A549 (cell line): ENCODE results near the gene RMND5B. TPM values are rescaled to one million over a fixed set of nuclear protein-coding genes. Genes with fewer than 3 reads are reported as not detected.
A peak's percentile ranks its signal among the peaks of the same experiment; 100 is the strongest.

Experiments
- ATAC-seq, 2 experiments: fragments of 200-7000 bp in 1 of 2; fragments of >200 bp in 1 of 2; cut with Nextera tagmentation in 1 of 2; cut with Tn5 transposase in 1 of 2; 3 replicates each; pipeline versions ENCODE4 v1.8.0 to v1.9.1; 2018 to 2020; ENCODE audit warnings: mild to moderate bottlenecking in 1 of 2, moderate library complexity in 1 of 2
- CTCF ChIA-PET: fragments of 300-600 bp; sonication (Branson Sonifier 250); formaldehyde crosslinking; extraction: SDS; loops from one replicate; lab custom pipeline; 2021; ENCODE audit warnings: antibody characterized with exemption, inconsistent platforms; lab: Yijun Ruan, JAX
- POLR2A ChIA-PET: fragments of 350-600 bp; formaldehyde crosslinking; extraction: SDS; loops from one replicate; lab custom pipeline; 2021; ENCODE audit warnings: antibody characterized with exemption, inconsistent platforms; lab: Yijun Ruan, JAX
- DNase-seq, 2 experiments: peaks; one replicate each; pipeline versions ENCODE4 v3.0.0 to v3.0.0-alpha.2; 2011 to 2016; ENCODE audit warnings: low read depth in 1 of 2, low spot score in 1 of 2
- FAIRE-seq: peaks from 2 replicates; lab custom pipeline; 2011; peaks lifted over from hg19 to GRCh38; lab: Jason Lieb, UNC
- H3K27ac ChIP-seq, 2 experiments: fragments of >200 bp; sonication (Bioruptor Twin); formaldehyde crosslinking; 3 replicates each; pipeline ENCODE4 v1.5.1; 2016 to 2017
- H3K4me1 ChIP-seq: fragments of >200 bp; sonication (Bioruptor Twin); formaldehyde crosslinking; 3 replicates; pipeline ENCODE4 v1.6.1; 2016
- H3K4me2 ChIP-seq: fragments of >200 bp; sonication (Bioruptor Twin); formaldehyde crosslinking; 3 replicates; pipeline ENCODE4 v1.6.1; 2016
- H3K4me3 ChIP-seq: fragments of >200 bp; sonication (Bioruptor Twin); formaldehyde crosslinking; 3 replicates; pipeline ENCODE4 v1.5.1; 2016
- H3K9me3 ChIP-seq: fragments of >200 bp; sonication (Bioruptor Twin); formaldehyde crosslinking; 3 replicates; pipeline ENCODE4 v1.6.1; 2016
- CBX2 ChIP-seq: fragments of 200-600 bp; sonication (generic); IDR thresholded peaks from 2 replicates; pipeline ENCODE4 v1.6.1; 2016; ENCODE audit warnings: low read depth, mild to moderate bottlenecking, borderline replicate concordance
- CEBPB ChIP-seq, 2 experiments: fragments of >200 bp in 1 of 2; sonication (Bioruptor Twin) in 1 of 2; formaldehyde crosslinking in 1 of 2; IDR thresholded peaks; 2 replicates each; pipeline ENCODE4 v1.6.1; 2012 to 2016
- CHD2 ChIP-seq: fragments of 150-350 bp; IDR thresholded peaks from 2 replicates; pipeline ENCODE4 v1.6.1; 2014; ENCODE audit warnings: low read length; ENCODE audit not compliant: partially characterized antibody
- CTCF ChIP-seq: fragments of >200 bp; sonication (Bioruptor Twin); formaldehyde crosslinking; IDR thresholded peaks from 3 replicates; pipeline ENCODE4 v1.5.1; 2016
- EHF ChIP-seq: fragments of 250-450 bp; sonication (Bioruptor Pico); IDR thresholded peaks from 2 replicates; pipeline ENCODE4 v1.5.0; 2020; ENCODE audit warnings: mild to moderate bottlenecking
- FOXS1 ChIP-seq: fragments of 250-450 bp; sonication (Bioruptor Pico); IDR thresholded peaks from 2 replicates; pipeline ENCODE4 v1.5.0; 2020; ENCODE audit warnings: mild to moderate bottlenecking, moderate library complexity
- GATA3 ChIP-seq: IDR thresholded peaks from 2 replicates; pipeline ENCODE4 v1.6.1; 2012; ENCODE audit warnings: borderline replicate concordance
- HMGXB4 ChIP-seq: fragments of 250-450 bp; sonication (Bioruptor Pico); IDR thresholded peaks from 2 replicates; pipeline ENCODE4 v1.5.0; 2021; ENCODE audit warnings: mild to moderate bottlenecking, moderate library complexity, borderline replicate concordance
- HOXA7 ChIP-seq: fragments of 250-450 bp; sonication (Bioruptor Pico); IDR thresholded peaks from 2 replicates; pipeline ENCODE4 v1.5.0; 2020; ENCODE audit warnings: mild to moderate bottlenecking, moderate library complexity
- HOXB5 ChIP-seq: fragments of 250-450 bp; sonication (Bioruptor Pico); IDR thresholded peaks from 2 replicates; pipeline ENCODE4 v1.5.0; 2020; ENCODE audit warnings: mild to moderate bottlenecking, moderate library complexity
- JUN ChIP-seq, 2 experiments: fragments of >200 bp; sonication (Bioruptor Twin); formaldehyde crosslinking; IDR thresholded peaks; 2 replicates in 1 of 2; 3 replicates in 1 of 2; pipeline ENCODE4 v1.6.1; 2016 to 2017
- MAFK ChIP-seq: fragments of 450-650 bp; IDR thresholded peaks from 2 replicates; pipeline ENCODE4 v1.6.1; 2014; ENCODE audit not compliant: partially characterized antibody
- NR3C1 ChIP-seq: fragments of >200 bp; sonication (Bioruptor Twin); formaldehyde crosslinking; IDR thresholded peaks from 3 replicates; pipeline ENCODE4 v1.6.1; 2017
- PHF8 ChIP-seq: fragments of 200-600 bp; sonication (generic); IDR thresholded peaks from 2 replicates; pipeline ENCODE4 v1.6.1; 2016; ENCODE audit warnings: low read depth, mild to moderate bottlenecking, antibody characterized with exemption, moderate library complexity, borderline replicate concordance
- RFX5 ChIP-seq: fragments of 450-650 bp; IDR thresholded peaks from 2 replicates; pipeline ENCODE4 v1.7.1; 2014; ENCODE audit warnings: antibody characterized with exemption, mild to moderate bottlenecking, moderate library complexity
- RNF2 ChIP-seq: fragments of 200-600 bp; sonication (generic); IDR thresholded peaks from 2 replicates; pipeline ENCODE4 v1.6.1; 2016; ENCODE audit warnings: low read depth, mild to moderate bottlenecking, antibody characterized with exemption, moderate library complexity, borderline replicate concordance
- TFCP2L1 ChIP-seq: fragments of 250-450 bp; sonication (Bioruptor Pico); IDR thresholded peaks from 2 replicates; pipeline ENCODE4 v1.5.0; 2021; ENCODE audit warnings: mild to moderate bottlenecking
- USF2 ChIP-seq: fragments of 450-650 bp; IDR thresholded peaks from 2 replicates; pipeline ENCODE4 v1.6.1; 2014; ENCODE audit warnings: antibody characterized with exemption
- WGBS: methylation state at CpG from one replicate; pipeline ENCODE4 v1.1.6; 2017; ENCODE audit errors: missing lambda C conversion rate; 5-methylcytosine and 5-hydroxymethylcytosine counted together
- polyA plus RNA-seq, 4 experiments: library from polyadenylated mRNA; depleted of rRNA in 3 of 4; stranded (reverse); fragments of >200 nt; fragmentation: RNase III in 1 of 4; extraction: RNeasy Plus Mini Kit Qiagen cat#74134 plus additional on column Dnase treatment in 1 of 4; gene quantifications; 2 replicates in 3 of 4; 3 replicates in 1 of 4; pipeline ENCODE4 v1.2.3, GENCODE V29; 2011 to 2017

Gene RMND5B
- polyA plus RNA-seq, 2 of the 4 experiments (the other 2 are of a cell fraction) = 20.2 to 30.3 TPM

DNA sequence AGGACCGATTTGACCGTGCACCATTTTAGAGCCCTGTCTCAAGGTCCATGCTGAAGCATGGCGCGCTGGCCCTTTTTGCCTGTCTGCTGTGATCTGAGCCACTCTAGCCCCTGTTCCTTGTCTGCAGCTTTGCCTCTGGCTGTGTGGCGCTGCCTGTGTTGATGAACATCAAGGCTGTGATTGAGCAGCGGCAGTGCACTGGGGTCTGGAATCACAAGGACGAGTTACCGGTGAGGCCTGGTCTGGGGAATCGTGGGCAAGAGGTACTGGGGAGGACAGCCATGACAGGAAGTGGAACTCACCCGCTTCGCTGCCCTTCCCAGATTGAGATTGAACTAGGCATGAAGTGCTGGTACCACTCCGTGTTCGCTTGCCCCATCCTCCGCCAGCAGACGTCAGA lies 16.6 kb downstream of the RMND5B start (continued):
- no peak for TF ChIP-seq PHF8
- TF ChIP-seq RFX5 = no peak
- no peak for TF ChIP-seq CEBPB (IDR thresholded peaks at IDR 0.05)
- no peak for TF ChIP-seq MAFK
- TF ChIP-seq USF2 = no peak

- no peaks in the 10 kb centered on the region for H3K9me3 ChIP-seq
- no peak overlapping the region for H3K4me3 ChIP-seq
- ATAC-seq (no peak), DNase-seq (no peak), FAIRE-seq (no peak)
- no peak overlapping the region for H3K4me2 ChIP-seq
- H3K27ac ChIP-seq = no peak overlapping the region
- peaks cover 18% of the 10 kb centered on the region for H3K4me1 ChIP-seq
- 96% methylated on average over 11 of the region's 11 CpGs for WGBS
- CTCF ChIA-PET = interaction anchor here (0.6 to 9.3 kb wide), 8 partner anchors 11 to 73 kb away, joined by 3 to 174 read pairs (median 4); no protein-coding TSS in a partner anchor
- TF ChIP-seq EHF (CRISPR knock-in tag) (no peak), CBX2 (no peak), FOXS1 (no peak), RNF2 (no peak), CEBPB (IDR thresholded peaks at IDR 0.05) (no peak), NR3C1 (no peak), TFCP2L1 (CRISPR knock-in tag) (no peak), HOXA7 (no peak), CHD2 (no peak), CTCF (no peak), HOXB5 (no peak), HMGXB4 (CRISPR knock-in tag) (no peak), GATA3 (no peak)
- POLR2A ChIA-PET = no interaction called here
These were observed 18.6 kb downstream of the RMND5B start for GRCh38 chr5:178149199-178149932.

DNA sequence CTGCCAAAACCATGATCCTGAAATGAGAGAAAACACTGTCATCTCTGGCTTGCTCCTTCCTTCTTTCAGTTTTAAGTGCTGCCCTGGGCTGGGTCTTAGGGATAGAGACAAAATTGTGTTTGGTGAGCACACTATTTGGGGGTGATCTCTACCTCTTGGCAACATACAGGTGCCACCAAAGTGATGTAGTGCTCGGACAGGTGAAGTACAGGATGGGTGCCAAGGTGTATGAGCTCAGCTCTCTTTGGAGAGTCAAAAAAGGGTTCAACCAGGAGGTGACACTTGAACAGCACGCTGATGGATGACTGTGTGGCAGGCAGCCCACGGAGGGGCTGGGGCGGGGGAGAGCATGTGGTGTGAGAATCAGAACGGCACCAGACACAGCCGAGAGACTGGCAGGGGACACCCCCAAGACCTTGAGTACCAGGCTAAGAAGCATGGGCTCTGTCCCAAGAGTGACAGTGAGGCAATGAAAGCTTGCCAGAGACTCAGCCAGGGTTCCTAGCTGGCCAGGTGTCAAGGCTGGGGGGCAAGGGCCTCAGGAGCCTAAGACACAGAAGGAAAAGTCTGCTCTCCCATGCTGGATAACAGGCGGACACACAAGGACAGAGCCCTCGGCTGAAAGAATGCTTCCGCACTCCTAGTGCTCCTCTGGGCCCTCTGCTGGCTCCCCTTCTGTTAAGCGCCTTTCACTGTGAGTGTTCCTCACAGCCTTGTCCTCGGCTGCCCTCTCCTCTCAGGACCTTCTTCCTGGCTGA lies 20.3 kb downstream of the RMND5B start:
- ChIA-PET POLR2A (no interaction called here), CTCF (interaction anchor here (0.6 to 9.3 kb wide), 5 partner anchors 10 to 74 kb away, joined by 3 to 174 read pairs (median 4); no protein-coding TSS in a partner anchor)
- Histone ChIP-seq H3K4me3 (no peak overlapping the region), H3K9me3 (no peaks in the 10 kb centered on the region), H3K4me1 (peaks cover 20% of the 10 kb centered on the region), H3K27ac (no peak overlapping the region), H3K4me2 (no peak overlapping the region)
- 81% methylated on average over 11 of the region's 11 CpGs for WGBS
- TF ChIP-seq JUN (IDR thresholded peaks at IDR 0.05) (peak in 1 of 2 experiments; percentile 38; a peak in 1 of 5 replicates), RFX5 (no peak), HOXB5 (no peak)
- FAIRE-seq (no peak), DNase-seq (peak in 1 of 2 experiments; percentile 27), ATAC-seq (no peak; a peak in 1 of 6 replicates)
